ENCODE results near the gene TLE4. TPM values are rescaled to one million over a fixed set of nuclear protein-coding genes. Genes with fewer than 3 reads are reported as not detected.

The TLE4 gene
- total and polyA plus RNA-seq, 8 donors = 21.6 to 38.3 (median 33.8) TPM

DNA sequence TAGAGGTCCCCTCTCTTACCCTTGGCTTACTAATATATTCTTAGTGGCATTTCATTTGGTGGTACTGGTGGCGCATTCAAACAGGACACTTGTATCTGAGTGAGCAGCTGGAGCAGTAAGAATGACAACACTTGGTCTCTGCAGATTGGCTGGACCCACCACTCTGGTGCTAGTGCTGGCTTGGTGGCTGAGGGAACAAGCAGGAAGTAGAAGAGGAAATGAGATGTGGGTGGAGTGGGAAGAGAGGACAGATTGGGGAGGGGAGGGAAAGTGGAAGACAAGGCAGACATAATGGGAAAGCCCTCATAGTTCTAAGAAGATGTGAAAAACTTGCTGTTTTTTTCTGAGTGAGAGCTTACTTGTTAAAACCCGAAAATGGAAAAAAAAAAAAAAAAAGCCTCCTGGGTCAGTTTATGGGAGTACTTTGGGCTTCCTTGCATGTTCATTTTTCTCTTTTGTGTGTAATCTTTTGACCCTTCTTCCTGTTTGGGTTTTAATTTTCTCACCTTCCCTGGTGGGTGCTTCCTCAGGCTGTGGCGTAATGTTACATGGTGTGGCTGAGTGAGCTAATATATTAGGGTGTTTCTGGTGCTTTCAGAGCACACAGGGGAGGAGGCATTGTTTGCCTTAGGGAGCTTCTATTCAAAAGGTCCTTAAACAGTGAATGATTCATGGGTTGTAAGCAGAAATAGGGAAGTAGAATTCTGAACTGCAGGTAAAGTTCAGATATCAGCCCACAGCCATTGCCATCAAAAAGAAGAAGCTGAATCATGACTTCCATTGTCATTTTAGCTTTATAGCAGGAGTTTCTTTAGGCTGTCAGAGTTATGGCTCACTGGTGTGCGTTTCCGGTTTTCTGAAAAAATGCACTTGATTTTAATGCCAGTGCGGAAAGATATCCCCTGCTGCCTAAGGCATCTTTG lies 52.3 kb downstream of the TLE4 start:
- intact Hi-C loops (cut with DNase I) = no loop called here
- Histone ChIP-seq H3K27ac (peak overlapping the region; percentile 23 to 76), H3K9me3 (no peaks in the 10 kb centered on the region), H3K36me3 (no peaks in the 10 kb centered on the region), H3K4me3 (no peak overlapping the region), H3K4me1 (peaks cover 0 to 27% of the 10 kb centered on the region in 2 donors), H3K27me3 (no peaks in the 10 kb centered on the region)
- ATAC-seq (peak; percentile 95), DNase-seq (peak in 3 of 4 donors; percentile 6 to 37 (median 26))
- TF ChIP-seq CTCF (IDR thresholded peaks at IDR 0.05) = no peak

DNA sequence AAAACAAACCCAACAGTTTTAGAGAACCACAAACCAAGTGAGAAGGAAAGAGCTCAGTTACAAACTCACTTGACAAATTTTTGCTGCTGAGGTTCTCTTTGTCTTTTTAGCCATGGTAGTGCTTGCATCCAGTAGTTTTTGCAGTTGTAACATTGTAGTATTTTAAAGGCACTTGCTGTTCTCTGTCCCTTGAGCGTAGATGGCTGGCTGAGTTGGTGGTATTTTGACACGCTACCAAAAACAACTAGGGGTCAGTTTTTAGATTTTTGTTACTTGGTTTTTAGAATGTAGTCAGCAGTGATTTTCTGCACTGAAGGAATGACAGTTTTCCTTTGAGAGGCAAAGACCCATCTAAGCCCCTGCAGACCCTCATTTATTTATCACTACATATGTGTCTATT lies 58.0 kb downstream of the TLE4 start:
- no peak overlapping the region for H3K4me3 ChIP-seq
- H3K27me3 ChIP-seq = no peaks in the 10 kb centered on the region
- no peak overlapping the region for H3K27ac ChIP-seq
- ATAC-seq (no peak), DNase-seq (no peak)
- no peaks in the 10 kb centered on the region for H3K9me3 ChIP-seq
- H3K4me1 ChIP-seq = peaks cover 0 to 17% of the 10 kb centered on the region in 2 donors
- TF ChIP-seq CTCF (IDR thresholded peaks at IDR 0.05) = no peak
- no peaks in the 10 kb centered on the region for H3K36me3 ChIP-seq
- intact Hi-C loops (cut with DNase I) = no loop called here

DNA sequence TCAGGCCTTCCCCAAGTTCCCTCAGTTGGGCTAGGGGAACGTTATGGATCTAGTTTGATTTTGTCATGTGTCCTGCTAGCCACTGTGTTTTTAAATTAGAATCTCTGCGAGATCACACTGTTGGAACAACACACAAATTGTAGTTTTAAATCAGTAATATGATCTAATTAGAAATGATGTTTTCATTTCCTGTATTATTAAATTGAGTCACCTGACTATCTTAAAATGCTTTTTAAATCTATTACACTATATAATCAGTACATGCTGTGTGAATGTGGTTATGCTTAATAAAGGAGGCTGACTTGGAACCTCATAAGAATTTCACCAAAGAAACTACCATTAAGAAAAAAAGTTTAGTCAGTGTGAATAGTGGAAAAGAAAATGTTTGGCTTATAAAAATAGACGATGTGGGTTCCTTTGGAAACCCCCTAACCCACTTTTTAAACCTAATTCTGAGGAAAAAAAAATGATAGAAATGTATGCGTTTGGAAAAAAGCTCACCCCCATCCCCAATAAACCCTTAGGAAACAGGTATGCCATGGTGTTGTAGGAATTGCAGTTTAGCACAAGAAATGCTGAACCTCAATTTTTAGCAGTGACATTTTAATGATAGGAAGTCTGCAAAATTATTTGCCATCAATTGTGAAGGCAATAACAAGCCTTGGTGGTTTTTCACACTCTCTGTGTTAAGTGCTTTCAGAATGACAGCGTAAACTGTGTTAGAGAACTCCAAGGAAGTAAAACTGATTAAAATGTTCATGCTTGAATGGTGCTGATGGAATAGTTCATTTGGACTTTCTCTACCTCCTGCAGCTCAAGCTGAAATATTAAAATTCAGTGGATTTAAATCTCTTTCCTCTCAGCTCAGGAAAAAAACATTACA lies 59.0 kb downstream of the TLE4 start:
- no peaks in the 10 kb centered on the region for H3K9me3 ChIP-seq
- H3K27ac ChIP-seq = no peak overlapping the region
- peaks cover 0 to 11% of the 10 kb centered on the region in 2 donors for H3K4me1 ChIP-seq
- H3K27me3 ChIP-seq = no peaks in the 10 kb centered on the region
- intact Hi-C loops (cut with DNase I) = no loop called here
- ATAC-seq = no peak
- no peak overlapping the region for H3K4me3 ChIP-seq
- no peak for TF ChIP-seq CTCF (IDR thresholded peaks at IDR 0.05)
- DNase-seq = no peak
- H3K36me3 ChIP-seq = no peaks in the 10 kb centered on the region

GRCh38 chr9:79632060-79632459 lies 60.3 kb downstream of the TLE4 start:
- DNase-seq = no peak
- H3K4me3 ChIP-seq = no peak overlapping the region

More at GRCh38 chr9:79632060-79632459, 60.3 kb downstream of the TLE4 start:
- TF ChIP-seq CTCF (IDR thresholded peaks at IDR 0.05) = no peak
- H3K9me3 ChIP-seq = no peaks in the 10 kb centered on the region
- intact Hi-C loops (cut with DNase I) = no loop called here
- no peaks in the 10 kb centered on the region for H3K36me3 ChIP-seq
- no peak overlapping the region for H3K27ac ChIP-seq
- peaks cover 0 to 11% of the 10 kb centered on the region in 2 donors for H3K4me1 ChIP-seq
- no peaks in the 10 kb centered on the region for H3K27me3 ChIP-seq
- ATAC-seq = no peak
